GM19324 (cell line): ENCODE data around the gene HS3ST5.
"Not testable (repeated sequence)": the region's sequence is repeated elsewhere in the genome, so short reads cannot be mapped to it uniquely, and the experiment has no call there.

Source experiments
- ATAC-seq: cut with Tn5 transposase; IDR thresholded peaks from one replicate; pipeline ENCODE4 v1.9.1; 2021; ENCODE audit warnings: mild to moderate bottlenecking, moderate library complexity; ENCODE audit not compliant: unreplicated experiment, low FRiP score

Gene HS3ST5

DNA sequence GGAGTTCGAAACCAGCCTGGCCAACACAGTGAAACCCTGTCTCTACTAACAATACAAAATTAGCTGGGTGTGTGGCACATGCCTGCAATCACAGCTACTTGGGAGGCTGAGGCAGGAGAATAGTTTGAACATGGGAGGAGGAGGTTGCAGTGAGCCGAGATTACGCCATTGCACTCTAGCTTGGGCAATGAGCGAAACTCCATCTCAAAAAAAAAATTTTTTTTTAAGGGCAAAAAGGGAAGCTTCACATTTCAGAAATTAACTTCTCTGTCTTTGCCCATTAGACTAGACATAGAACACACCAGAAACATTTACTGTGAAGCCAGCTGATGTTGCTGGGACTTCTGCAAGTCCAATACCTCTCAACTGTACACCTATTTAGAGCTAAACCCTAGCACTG lies 281.1 kb downstream of the HS3ST5 start:
- ATAC-seq, result no peak

DNA sequence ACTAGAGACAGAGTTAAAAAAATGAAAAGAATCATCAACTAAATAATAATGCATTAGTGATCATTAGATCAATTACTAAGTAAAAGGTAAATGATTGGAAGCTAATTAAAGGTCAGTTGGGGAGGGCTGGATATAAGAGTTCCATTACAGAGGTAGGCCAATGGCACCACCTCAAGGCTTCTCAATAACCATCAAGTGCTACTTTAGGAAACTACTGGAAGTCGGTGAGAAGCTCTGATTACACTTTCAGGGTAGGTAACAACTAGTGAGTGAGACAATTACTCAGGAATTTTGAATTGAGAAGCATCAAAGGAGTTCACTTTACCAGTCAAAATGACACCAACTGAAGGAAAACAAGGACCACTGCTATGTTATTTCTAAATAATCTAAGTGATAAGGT lies 281.7 kb downstream of the HS3ST5 start:
- no peak for ATAC-seq

DNA sequence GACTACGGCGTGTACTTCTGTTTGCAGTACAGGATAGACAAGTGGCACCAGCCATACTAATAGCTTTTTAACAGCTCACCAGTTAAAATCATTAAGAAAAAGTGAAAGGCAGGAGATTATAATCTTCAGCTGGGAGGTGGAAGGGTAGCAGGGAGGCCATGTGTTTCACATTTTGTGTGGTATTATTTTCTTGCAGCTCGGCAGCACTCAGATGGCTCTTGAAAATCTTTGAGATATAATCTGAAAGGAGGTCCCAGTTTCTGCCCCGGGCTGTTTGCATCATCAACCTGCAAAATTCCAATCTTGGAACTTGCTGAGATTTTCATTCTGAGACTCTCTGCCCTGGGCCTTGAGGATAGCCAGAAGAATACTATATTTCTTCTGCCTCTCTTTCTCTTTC lies 284.4 kb downstream of the HS3ST5 start:
- no peak for ATAC-seq

DNA sequence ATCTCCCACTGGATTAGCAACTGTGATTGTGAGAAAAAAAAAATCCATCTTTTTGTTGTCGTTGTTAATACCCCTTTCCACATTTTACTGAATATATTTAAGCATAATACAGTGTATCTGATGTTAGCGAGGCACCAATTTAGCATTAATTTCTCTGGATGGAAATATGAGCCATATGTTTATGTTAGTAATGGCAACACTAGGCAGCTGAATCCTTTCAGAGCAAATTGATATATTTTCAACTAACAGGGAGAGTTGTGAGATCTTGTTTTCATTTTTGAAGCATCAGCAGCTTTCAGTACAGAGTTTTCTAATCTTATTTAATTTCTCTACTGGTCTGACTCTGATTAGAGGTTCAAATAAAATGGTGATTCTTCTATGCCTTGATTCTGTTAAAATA lies 287.1 kb downstream of the HS3ST5 start:
- no peak for ATAC-seq

DNA sequence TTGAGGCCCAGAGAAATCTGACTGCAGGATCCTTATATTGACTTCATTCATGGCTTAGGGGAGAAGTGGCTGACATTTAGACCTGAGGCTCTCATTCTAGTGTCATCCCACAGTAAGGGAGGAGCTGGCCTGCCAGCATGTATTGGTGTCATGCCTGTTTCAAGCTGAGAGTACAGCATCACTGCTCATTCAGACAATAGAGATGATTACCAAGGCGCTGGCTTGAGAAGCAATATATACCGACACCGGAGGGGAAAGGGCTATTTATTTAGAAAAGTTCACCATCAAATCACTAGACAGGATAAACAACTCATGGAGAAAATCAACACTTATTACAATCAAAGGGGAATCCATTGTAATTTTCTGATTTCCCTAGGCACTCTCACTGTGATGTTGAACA lies 287.5 kb downstream of the HS3ST5 start:
- ATAC-seq, result no peak

- ATAC-seq, result no peak
Observed at GRCh38 chr6:114053791-114054190, 289.0 kb downstream of the HS3ST5 start.

GRCh38 chr6:114052141-114052540 lies 290.7 kb downstream of the HS3ST5 start:
- no peak for ATAC-seq

GRCh38 chr6:114051031-114051430 lies 291.8 kb downstream of the HS3ST5 start:
- no peak for ATAC-seq

- ATAC-seq, result no peak
Observed at GRCh38 chr6:114049367-114049966, 293.4 kb downstream of the HS3ST5 start.

GRCh38 chr6:114044566-114044965 lies 298.3 kb downstream of the HS3ST5 start:
- ATAC-seq, result not testable (repeated sequence)

DNA sequence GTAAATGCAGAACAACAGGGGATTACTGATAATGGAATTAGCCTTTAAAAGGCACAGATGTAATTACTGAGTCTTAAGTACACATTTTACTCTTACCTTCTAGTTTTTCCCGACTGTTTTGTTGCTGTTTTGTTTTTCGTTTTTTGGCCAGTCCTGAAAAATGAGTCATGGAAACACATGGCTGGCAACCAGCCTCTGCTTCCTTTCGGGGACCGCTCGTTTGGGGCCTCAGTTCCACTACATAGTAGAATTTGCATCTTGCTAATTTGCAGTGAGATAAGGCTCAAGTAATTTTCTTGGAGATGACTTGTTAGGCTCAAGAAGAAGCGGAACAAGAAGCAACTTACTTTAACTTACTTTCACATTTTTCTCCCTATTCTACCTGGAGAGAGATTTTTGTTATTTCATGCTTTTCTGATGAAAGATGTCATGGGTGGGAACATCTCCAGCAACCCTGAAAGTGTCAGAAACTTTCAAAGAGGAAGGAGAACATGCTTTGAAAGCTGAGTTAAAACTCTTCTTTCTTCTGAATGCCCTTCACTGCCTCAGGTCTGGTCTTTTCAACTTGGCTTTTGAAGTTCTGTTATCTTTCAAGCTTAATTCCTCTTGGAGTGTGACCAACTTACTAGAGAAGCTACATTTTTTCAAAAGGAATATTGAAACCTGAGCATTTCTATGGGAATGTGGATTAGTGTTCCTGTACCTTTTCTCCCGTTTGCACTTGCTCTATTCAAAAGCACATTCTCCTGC lies 300.4 kb downstream of the HS3ST5 start:
- no peak for ATAC-seq

- no peak for ATAC-seq
Observed at GRCh38 chr6:114040871-114041270, 302.0 kb downstream of the HS3ST5 start.

DNA sequence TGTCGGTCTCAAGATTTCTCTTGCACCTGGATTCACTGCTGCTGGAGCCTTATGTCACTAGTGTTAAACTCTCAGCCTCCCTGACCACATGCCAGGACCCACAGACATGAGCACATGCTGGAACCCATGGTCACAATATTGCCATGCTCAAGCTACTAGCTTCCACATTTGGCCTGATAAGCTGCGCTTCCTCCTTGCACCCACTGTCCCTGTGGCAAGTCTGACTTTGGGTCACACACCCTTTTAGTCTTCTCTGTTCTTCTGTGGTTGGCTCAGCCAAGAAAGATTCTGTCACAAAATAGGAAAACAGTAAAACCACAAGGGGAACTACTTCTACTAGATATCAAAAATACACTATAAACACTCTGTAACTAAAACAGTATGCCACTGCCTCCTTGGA lies 303.0 kb downstream of the HS3ST5 start:
- no peak for ATAC-seq

GRCh38 chr6:114033606-114034005 lies 309.2 kb downstream of the HS3ST5 start:
- no peak for ATAC-seq

DNA sequence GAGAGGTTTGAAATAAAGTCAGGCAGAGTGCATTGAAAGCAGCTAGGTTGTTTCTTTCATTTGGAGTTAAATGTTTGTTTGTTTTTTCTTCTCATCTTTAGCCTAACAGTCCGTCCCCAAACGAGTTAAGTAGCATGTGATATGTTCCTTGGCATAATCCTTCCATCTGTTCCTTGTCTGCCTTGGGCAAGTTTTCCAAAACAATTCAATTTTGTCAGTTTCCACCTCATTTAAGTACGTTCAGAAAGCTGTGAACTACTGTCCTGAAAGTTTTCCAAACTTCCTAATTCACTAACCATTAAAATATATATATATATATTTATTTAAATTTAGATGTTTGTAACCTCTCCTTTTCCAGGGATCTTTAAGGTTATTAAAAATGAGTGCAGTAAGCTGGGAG lies 310.1 kb downstream of the HS3ST5 start:
- ATAC-seq, result no peak

DNA sequence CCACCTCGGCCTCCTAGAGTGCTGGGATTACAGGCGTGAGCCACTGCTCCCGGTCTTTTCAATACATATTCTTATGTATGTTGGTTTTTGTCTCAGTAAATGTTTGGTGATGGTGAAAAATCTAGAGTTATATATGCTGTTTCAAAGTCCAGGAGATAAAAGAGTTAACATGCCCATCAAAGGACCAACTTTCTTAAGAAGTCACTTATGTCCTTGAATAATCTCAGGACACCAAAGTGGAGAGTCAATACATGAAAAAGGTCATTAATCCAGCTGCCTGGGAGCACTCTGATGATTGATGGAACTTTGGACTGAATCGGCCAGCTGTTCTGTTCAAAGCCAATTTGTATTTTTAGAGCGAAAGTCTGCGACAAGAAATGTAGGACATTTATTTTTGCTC lies 312.1 kb downstream of the HS3ST5 start:
- no peak for ATAC-seq

GRCh38 chr6:114024746-114025145 lies 318.1 kb downstream of the HS3ST5 start:
- ATAC-seq, result no peak

GRCh38 chr6:114020196-114020595 lies 322.6 kb downstream of the HS3ST5 start:
- ATAC-seq, result no peak

GRCh38 chr6:114017146-114017545 lies 325.7 kb downstream of the HS3ST5 start:
- ATAC-seq, result not testable (repeated sequence)

- not testable (repeated sequence) for ATAC-seq
Observed at GRCh38 chr6:114014106-114014505, 328.7 kb downstream of the HS3ST5 start.

DNA sequence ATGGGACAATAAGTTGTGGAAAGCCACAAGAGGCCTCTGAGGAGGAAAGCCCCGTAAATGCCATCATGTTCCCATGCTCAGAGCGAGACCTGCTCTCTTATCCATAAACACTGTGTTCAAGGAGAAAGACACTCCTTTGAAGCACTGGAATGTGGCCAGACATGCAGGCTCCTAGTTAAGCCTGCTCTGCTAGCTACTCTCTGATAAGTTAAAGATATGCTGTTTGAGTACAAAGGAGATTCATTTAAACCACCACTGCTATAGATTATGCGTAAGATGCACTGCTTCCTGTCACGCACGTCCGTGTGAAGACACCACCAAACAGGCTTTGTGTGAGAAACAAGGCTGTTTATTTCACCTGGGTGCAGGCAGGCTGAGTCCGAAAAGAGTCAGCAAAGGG lies 331.3 kb downstream of the HS3ST5 start:
- ATAC-seq, result not testable (repeated sequence)

DNA sequence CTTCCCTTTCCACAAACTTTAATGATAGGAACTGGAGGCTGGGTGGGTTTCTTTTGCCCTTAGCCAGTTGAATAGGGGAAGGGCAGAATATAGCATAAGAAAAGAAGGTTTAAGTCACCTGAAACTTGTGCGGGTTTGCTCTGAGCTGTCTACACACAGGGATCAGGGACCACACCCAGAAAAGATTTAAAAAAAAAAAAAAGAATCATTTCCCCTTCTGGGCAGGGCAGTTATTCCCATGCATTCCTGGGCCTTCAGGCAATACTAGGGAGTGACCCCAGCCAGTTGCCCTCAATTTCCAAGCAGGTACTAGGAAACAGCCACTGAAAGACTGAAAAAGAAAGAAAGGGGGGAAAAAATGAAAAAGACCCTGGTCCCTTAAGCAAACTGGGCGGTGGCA lies 332.3 kb downstream of the HS3ST5 start:
- ATAC-seq, result no peak
